Measurements from ENCODE around the gene PPP2R5B. TPM values are rescaled to one million over a fixed set of nuclear protein-coding genes. Genes with fewer than 3 reads are reported as not detected.

Gene PPP2R5B
- total RNA-seq, 1 experiment from 2014 or later: 7.4 TPM

- no peaks in the 10 kb centered on the region for H3K9me3 Mint-ChIP-seq (ENCODE audit: unreplicated experiment)
- POLR2A ChIA-PET: no interaction called here
- H3K36me3 ChIP-seq (ENCODE audit: control insufficient read depth, insufficient read depth, low read length): no peaks in the 10 kb centered on the region
- no peak overlapping the region for H3K4me3 Mint-ChIP-seq (ENCODE audit: unreplicated experiment)
- DNase-seq: no peak
- TF ChIP-seq CTCF (IDR thresholded peaks at IDR 0.05; ENCODE audit: insufficient read depth in 1 of 2, low read depth in 1 of 2, low read length in 1 of 2, severe bottlenecking in 1 of 2, unreplicated experiment in 1 of 2): no peak
- peaks cover 10% of the 10 kb centered on the region for H3K4me1 ChIP-seq
- CTCF ChIA-PET: no interaction called here
- H3K27me3 ChIP-seq (replicated peaks; ENCODE audit: control insufficient read depth, insufficient read depth, low read length): no peaks in the 10 kb centered on the region
- BruUV-seq (replicated peaks): no TSS peak
- H3K36me3 Mint-ChIP-seq (ENCODE audit: insufficient read depth, unreplicated experiment): peaks cover 14% of the 10 kb centered on the region
- H3K9me3 ChIP-seq: no peaks in the 10 kb centered on the region
- no peak overlapping the region for H3K4me3 ChIP-seq (ENCODE audit: low read depth, low read length)
- no peak overlapping the region for H3K27ac Mint-ChIP-seq (ENCODE audit: unreplicated experiment)
- H3K27me3 Mint-ChIP-seq (ENCODE audit: insufficient read depth, unreplicated experiment): no peaks in the 10 kb centered on the region
- intact Hi-C loops (cut with micrococcal nuclease; ENCODE audit: unreplicated experiment): no loop called here
- H3K4me1 Mint-ChIP-seq (ENCODE audit: low read depth, unreplicated experiment): peaks cover 6% of the 10 kb centered on the region
Observed at GRCh38 chr11:64920124-64920523, 4.4 kb upstream of the PPP2R5B start.

GRCh38 chr11:64921384-64921783, 3.1 kb upstream of the PPP2R5B start:
- peaks cover 6% of the 10 kb centered on the region for H3K4me1 Mint-ChIP-seq (ENCODE audit: low read depth, unreplicated experiment)
- no peak for DNase-seq
- Histone ChIP-seq H3K4me3 (ENCODE audit: low read depth, low read length) (no peak overlapping the region), H3K27me3 (replicated peaks; ENCODE audit: control insufficient read depth, insufficient read depth, low read length) (no peaks in the 10 kb centered on the region), H3K9me3 (no peaks in the 10 kb centered on the region), H3K4me1 (peaks cover 10% of the 10 kb centered on the region), H3K36me3 (ENCODE audit: control insufficient read depth, insufficient read depth, low read length) (no peaks in the 10 kb centered on the region)
- no peak overlapping the region for H3K4me3 Mint-ChIP-seq (ENCODE audit: unreplicated experiment)
- POLR2A ChIA-PET: no interaction called here
- BruUV-seq (replicated peaks): no TSS peak
- CTCF ChIA-PET: interaction anchor here (1.6 kb wide), 1 partner anchor 214 kb away, joined by 5 read pairs; no protein-coding TSS in a partner anchor
- intact Hi-C loops (cut with micrococcal nuclease; ENCODE audit: unreplicated experiment): no loop called here
- no peak for TF ChIP-seq CTCF (IDR thresholded peaks at IDR 0.05; ENCODE audit: insufficient read depth in 1 of 2, low read depth in 1 of 2, low read length in 1 of 2, severe bottlenecking in 1 of 2, unreplicated experiment in 1 of 2)
- peaks cover 14% of the 10 kb centered on the region for H3K36me3 Mint-ChIP-seq (ENCODE audit: insufficient read depth, unreplicated experiment)
- no peaks in the 10 kb centered on the region for H3K9me3 Mint-ChIP-seq (ENCODE audit: unreplicated experiment)
- H3K27ac Mint-ChIP-seq (ENCODE audit: unreplicated experiment): no peak overlapping the region
- no peaks in the 10 kb centered on the region for H3K27me3 Mint-ChIP-seq (ENCODE audit: insufficient read depth, unreplicated experiment)

- POLR2A ChIA-PET: interaction anchor here (1.5 kb wide), 1 partner anchor 13 kb away, joined by 3 read pairs; the partner anchor contains the start of gene GPHA2
- CTCF ChIA-PET: interaction anchor here (1.5 to 1.7 kb wide), 2 partner anchors 35 to 91 kb away, joined by 6 to 7 read pairs; partner anchors contain the start of gene ARL2
- no TSS peak for BruUV-seq (replicated peaks)
- intact Hi-C loops (cut with micrococcal nuclease; ENCODE audit: unreplicated experiment): no loop called here
- Mint-ChIP-seq H3K9me3 (ENCODE audit: unreplicated experiment) (no peaks in the 10 kb centered on the region), H3K27me3 (ENCODE audit: insufficient read depth, unreplicated experiment) (no peaks in the 10 kb centered on the region), H3K36me3 (ENCODE audit: insufficient read depth, unreplicated experiment) (peaks cover 6% of the 10 kb centered on the region), H3K4me1 (ENCODE audit: low read depth, unreplicated experiment) (peaks cover 6% of the 10 kb centered on the region), H3K27ac (ENCODE audit: unreplicated experiment) (no peak overlapping the region), H3K4me3 (ENCODE audit: unreplicated experiment) (no peak overlapping the region)
- Histone ChIP-seq H3K4me3 (ENCODE audit: low read depth, low read length) (no peak overlapping the region), H3K27me3 (replicated peaks; ENCODE audit: control insufficient read depth, insufficient read depth, low read length) (no peaks in the 10 kb centered on the region), H3K36me3 (ENCODE audit: control insufficient read depth, insufficient read depth, low read length) (no peaks in the 10 kb centered on the region), H3K4me1 (peaks cover 6% of the 10 kb centered on the region), H3K9me3 (no peaks in the 10 kb centered on the region)
- no peak for DNase-seq
- TF ChIP-seq CTCF (IDR thresholded peaks at IDR 0.05; ENCODE audit: insufficient read depth in 1 of 2, low read depth in 1 of 2, low read length in 1 of 2, severe bottlenecking in 1 of 2, unreplicated experiment in 1 of 2): no peak
Observed at GRCh38 chr11:64923151-64923661, 1.3 kb upstream of the PPP2R5B start.

Data from Caco-2 (cell line).